Skeletal muscle tissue (tissue), 5 donors: ENCODE data around the gene SYTL1. TPM values are rescaled to one million over a fixed set of nuclear protein-coding genes. Genes with fewer than 3 reads are reported as not detected.

Experiments
- H3K27ac ChIP-seq: one replicate; pipeline ENCODE4 v1.7.0; 2013; ENCODE audit warnings: mild to moderate bottlenecking, low read depth, low read length, inconsistent platforms
- H3K27me3 ChIP-seq, 3 donors: one replicate each; pipeline ENCODE4 v1.7.0; 2013; ENCODE audit warnings: low read length in 3 of 3; ENCODE audit not compliant: control insufficient read depth in 3 of 3, insufficient read depth in 3 of 3
- H3K36me3 ChIP-seq, 3 donors: one replicate each; pipeline ENCODE4 v1.7.0; 2013; ENCODE audit warnings: low read length in 3 of 3; ENCODE audit not compliant: control insufficient read depth in 3 of 3, insufficient read depth in 3 of 3
- H3K4me1 ChIP-seq, 3 donors: one replicate each; pipeline ENCODE4 v1.7.0; 2013; ENCODE audit warnings: low read length in 3 of 3, mild to moderate bottlenecking in 3 of 3; ENCODE audit not compliant: control insufficient read depth in 3 of 3, insufficient read depth in 3 of 3
- H3K4me3 ChIP-seq, 3 donors: one replicate each; pipeline ENCODE4 v1.7.0; 2013; ENCODE audit warnings: low read length in 3 of 3
- H3K9ac ChIP-seq, 3 donors: one replicate each; pipeline ENCODE4 v1.7.0; 2013; ENCODE audit warnings: low read length in 3 of 3, mild to moderate bottlenecking in 3 of 3, moderate library complexity in 2 of 3, low read depth in 1 of 3
- H3K9me3 ChIP-seq, 3 donors: one replicate each; pipeline ENCODE4 v1.7.0; 2013; ENCODE audit warnings: low read length in 3 of 3; ENCODE audit not compliant: control insufficient read depth in 3 of 3
- small RNA-seq: library from RNA; depleted of rRNA; stranded (forward); fragments of <200 nt; gene quantifications from one replicate; pipeline ENCODE3, GENCODE V24; 2014
- total RNA-seq: library from RNA; depleted of rRNA; stranded (reverse); fragments of >200 nt; gene quantifications from one replicate; pipeline ENCODE4 v1.2.3, GENCODE V29; 2014
- donor health status: Osteomylitis.

SYTL1 gene
- total RNA-seq, 1 donor from 2014 or later = under 0.01 TPM

GRCh38 chr1:27400082-27400962 lies 58.5 kb downstream of the SYTL1 start:
- H3K9ac ChIP-seq = peak overlapping the region in 1 of 3 donors; percentile 16
- H3K36me3 ChIP-seq = no peaks in the 10 kb centered on the region
- H3K4me1 ChIP-seq = peaks cover 44 to 61% (median 46%) of the 10 kb centered on the region in 3 donors
- H3K27ac ChIP-seq = no peak overlapping the region
- H3K4me3 ChIP-seq = no peak overlapping the region
- H3K27me3 ChIP-seq = peaks cover 0 to 5% (median 3%) of the 10 kb centered on the region in 3 donors
- H3K9me3 ChIP-seq = no peaks in the 10 kb centered on the region

GRCh38 chr1:27400963-27401341 lies 59.1 kb downstream of the SYTL1 start:
- Histone ChIP-seq H3K27ac (no peak overlapping the region), H3K4me1 (peaks cover 48 to 61% (median 50%) of the 10 kb centered on the region in 3 donors), H3K9me3 (no peaks in the 10 kb centered on the region), H3K36me3 (no peaks in the 10 kb centered on the region), H3K4me3 (no peak overlapping the region), H3K27me3 (peaks cover 0 to 5% (median 3%) of the 10 kb centered on the region in 3 donors), H3K9ac (no peak overlapping the region)

DNA sequence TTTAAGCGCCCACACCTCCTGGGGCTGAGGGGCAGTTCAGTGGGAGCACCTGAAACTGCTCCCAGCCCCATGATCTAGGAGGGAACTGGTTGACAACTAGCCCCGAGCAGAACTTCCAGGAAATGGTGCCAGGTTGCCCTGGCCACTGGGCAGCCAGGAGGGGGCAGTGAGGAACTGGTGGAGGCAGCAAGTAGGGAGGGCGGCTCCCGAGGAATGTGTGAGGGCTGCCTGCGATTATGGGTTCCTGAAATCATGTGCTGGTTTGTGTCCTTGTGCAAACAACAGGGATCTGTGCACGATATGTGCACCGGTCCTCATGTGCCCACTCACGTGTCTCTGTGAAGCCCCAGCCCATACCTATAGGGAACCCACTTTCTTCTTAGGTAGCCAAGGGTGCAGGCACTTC lies 60.5 kb downstream of the SYTL1 start:
- Histone ChIP-seq H3K36me3 (peaks cover 2 to 7% (median 5%) of the 10 kb centered on the region in 3 donors), H3K27ac (peak overlapping the region; percentile 83), H3K4me3 (peak overlapping the region; percentile 45 to 59 (median 49)), H3K9ac (peak overlapping the region in 2 of 3 donors; percentile 59 to 78), H3K27me3 (peaks cover 0 to 5% (median 3%) of the 10 kb centered on the region in 3 donors), H3K9me3 (no peaks in the 10 kb centered on the region), H3K4me1 (peaks cover 58 to 69% (median 61%) of the 10 kb centered on the region in 3 donors)

DNA sequence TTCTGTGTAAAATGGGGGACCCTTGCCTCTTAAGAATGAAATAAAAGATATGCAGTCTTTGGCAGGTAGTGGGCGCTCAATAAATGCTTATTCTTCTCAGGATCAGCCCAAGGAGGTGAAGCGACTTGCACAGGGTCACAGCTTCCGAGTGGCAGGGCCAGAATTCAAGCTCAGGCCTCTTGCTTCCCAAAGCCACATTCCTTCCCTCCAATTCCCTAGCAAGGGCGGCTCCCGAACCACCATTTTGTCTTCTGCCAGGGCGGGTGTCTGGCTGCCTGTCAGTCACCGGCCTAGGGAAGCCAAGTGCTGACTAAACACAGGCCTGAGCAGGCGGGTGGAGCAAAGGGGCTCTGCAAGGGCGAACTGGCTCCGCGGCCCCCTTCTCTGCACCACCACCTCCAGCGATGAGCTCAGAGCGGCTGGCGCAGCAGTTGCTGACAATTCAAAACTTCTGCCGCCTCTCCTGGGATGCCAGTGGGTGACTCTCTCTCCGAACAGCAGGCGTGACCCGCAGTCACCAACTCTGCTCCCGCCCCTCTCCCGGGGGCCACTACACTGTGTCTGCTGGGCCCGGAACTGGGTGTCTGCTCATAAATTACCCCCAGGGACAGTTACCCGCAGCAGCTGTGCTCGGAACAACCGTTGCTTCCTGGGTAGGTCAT lies 61.4 kb downstream of the SYTL1 start:
- Histone ChIP-seq H3K27me3 (peaks cover 0 to 5% (median 3%) of the 10 kb centered on the region in 3 donors), H3K4me3 (peak overlapping the region; percentile 49 to 64 (median 59)), H3K4me1 (peaks cover 58 to 71% (median 62%) of the 10 kb centered on the region in 3 donors), H3K9ac (peak overlapping the region; percentile 57 to 78 (median 59)), H3K9me3 (no peaks in the 10 kb centered on the region), H3K27ac (peak overlapping the region; percentile 83), H3K36me3 (peaks cover 10 to 15% (median 14%) of the 10 kb centered on the region in 3 donors)

Small RNAs within 50 kb of the gene (small RNA-seq; reads per million reads assigned to genes)
- not detected for gene RNU6-48P

Other genes with a start within 250 kb of the SYTL1 start
- gene SLC9A1, start 186.9 kb upstream of the SYTL1 start, total RNA-seq = 1.6 TPM
- gene WDTC1, start 107.4 kb upstream of the SYTL1 start, total RNA-seq = 13.0 TPM
- gene TMEM222, start 19.9 kb upstream of the SYTL1 start, total RNA-seq = 14.1 TPM
- 4.2 TPM for gene MAP3K6, start 24.9 kb downstream of the SYTL1 start, total RNA-seq
- gene FCN3, start 32.8 kb downstream of the SYTL1 start, total RNA-seq = not detected
- gene CD164L2, start 41.3 kb downstream of the SYTL1 start, total RNA-seq = not detected
- gene GPR3, start 50.6 kb downstream of the SYTL1 start, total RNA-seq = under 0.01 TPM
- 25.6 TPM for gene WASF2, start 148.1 kb downstream of the SYTL1 start, total RNA-seq